IMR-90 (cell line): ENCODE data around the gene NDUFAB1. TPM values are rescaled to one million over a fixed set of nuclear protein-coding genes. Genes with fewer than 3 reads are reported as not detected.
A peak's percentile ranks its signal among the peaks of the same experiment; 100 is the strongest.

Experiments used
- ATAC-seq: fragments of 200-7000 bp; cut with Tn5 transposase; 2 replicates; pipeline ENCODE4 v1.9.1; 2020; ENCODE audit warnings: low read depth, mild to moderate bottlenecking, moderate library complexity
- Bru-seq: library from RNA; stranded (reverse); fragments of 400-500 nt; gene quantifications from one replicate; lab custom pipeline; 2021; lab: Mats Ljungman, UMichigan
- BruChase-seq, 2 experiments: library from RNA; stranded (reverse); fragments of 400-500 nt; gene quantifications; one replicate each; lab custom pipeline; 2021; lab: Mats Ljungman, UMichigan
- BruUV-seq: library from RNA; stranded (reverse); fragments of 400-500 nt; replicated peaks from 2 replicates; lab custom pipeline; 2021; lab: Mats Ljungman, UMichigan
- CTCF ChIA-PET: fragments of 300-600 bp; formaldehyde crosslinking; extraction: SDS; loops from one replicate; lab custom pipeline; 2021; ENCODE audit warnings: antibody characterized with exemption; lab: Yijun Ruan, JAX
- POLR2A ChIA-PET: fragments of 300-600 bp; sonication (Branson Sonifier 250); formaldehyde crosslinking; loops from one replicate; lab custom pipeline; 2022; ENCODE audit warnings: antibody characterized with exemption; ENCODE audit not compliant: unreplicated experiment; lab: Charles Lee
- DNase-seq: peaks from one replicate; pipeline ENCODE4 v3.0.0; 2013
- H2AFZ ChIP-seq: replicated peaks from 2 replicates; pipeline ENCODE3; 2013; ENCODE audit warnings: low read length, mild to moderate bottlenecking; ENCODE audit not compliant: poor library complexity
- H2AK5ac ChIP-seq: 2 replicates; pipeline ENCODE4 v1.6.1; 2013; ENCODE audit warnings: low read depth, low read length, inconsistent platforms
- H2AK9ac ChIP-seq: replicated peaks from 2 replicates; pipeline ENCODE3; 2013; ENCODE audit warnings: mild to moderate bottlenecking, low read depth, low read length, moderate library complexity; ENCODE audit not compliant: poor library complexity
- H2BK120ac ChIP-seq: 2 replicates; pipeline ENCODE4 v1.6.1; 2013; ENCODE audit warnings: low read depth, low read length, inconsistent platforms
- H2BK15ac ChIP-seq: 3 replicates; pipeline ENCODE4 v1.6.1; 2013; ENCODE audit warnings: low read depth, low read length, inconsistent platforms
- H2BK20ac ChIP-seq: 2 replicates; pipeline ENCODE4 v1.6.1; 2013; ENCODE audit warnings: low read depth, mild to moderate bottlenecking, inconsistent platforms, low read length, moderate library complexity
- H2BK5ac ChIP-seq: 2 replicates; pipeline ENCODE4 v1.6.1; 2013; ENCODE audit warnings: mild to moderate bottlenecking, low read depth, low read length, inconsistent platforms; ENCODE audit not compliant: poor library complexity, severe bottlenecking
- H3K14ac ChIP-seq: replicated peaks from 2 replicates; pipeline ENCODE4 v1.6.1; 2013; ENCODE audit warnings: low read depth, low read length, inconsistent platforms
- H3K18ac ChIP-seq: 2 replicates; pipeline ENCODE4 v1.6.1; 2013; ENCODE audit warnings: low read depth, low read length, control low read depth
- H3K23ac ChIP-seq: 2 replicates; pipeline ENCODE4 v1.6.1; 2013; ENCODE audit warnings: low read depth, low read length, inconsistent platforms
- H3K27ac ChIP-seq: 2 replicates; pipeline ENCODE4 v1.5.1; 2013; ENCODE audit warnings: mild to moderate bottlenecking, control low read depth, low read length; ENCODE audit not compliant: insufficient read depth
- H3K27me3 ChIP-seq: 2 replicates; pipeline ENCODE4 v1.6.1; 2013; ENCODE audit warnings: low read length; ENCODE audit not compliant: control insufficient read depth, insufficient read depth
- H3K36me3 ChIP-seq: 2 replicates; pipeline ENCODE4 v1.6.1; 2013; ENCODE audit warnings: low read length, mixed read lengths; ENCODE audit not compliant: control insufficient read depth, insufficient read depth
- H3K4ac ChIP-seq: 2 replicates; pipeline ENCODE4 v1.6.1; 2013; ENCODE audit warnings: low read depth, low read length, inconsistent platforms
- H3K4me1 ChIP-seq: 2 replicates; pipeline ENCODE4 v1.6.1; 2013; ENCODE audit warnings: low read length, mixed read lengths; ENCODE audit not compliant: control insufficient read depth, insufficient read depth
- H3K4me2 ChIP-seq: 2 replicates; pipeline ENCODE4 v1.6.1; 2013; ENCODE audit warnings: low read depth, mild to moderate bottlenecking, control low read depth, low read length, moderate library complexity
- H3K4me3 ChIP-seq: 2 replicates; pipeline ENCODE4 v1.5.1; 2013; ENCODE audit warnings: low read depth, mild to moderate bottlenecking, control low read depth, low read length, moderate library complexity; ENCODE audit not compliant: insufficient read depth
- H3K56ac ChIP-seq: 2 replicates; pipeline ENCODE4 v1.6.1; 2013; ENCODE audit warnings: low read length, inconsistent platforms; ENCODE audit not compliant: insufficient read depth; ENCODE audit errors: extremely low read depth
- H3K79me1 ChIP-seq, 2 experiments: 2 replicates each; pipeline ENCODE4 v1.6.1; 2013; ENCODE audit warnings: low read length in 2 of 2, inconsistent platforms in 1 of 2, low read depth in 1 of 2
- H3K9ac ChIP-seq: 2 replicates; pipeline ENCODE4 v1.6.1; 2013; ENCODE audit warnings: low read depth, low read length, control low read depth
- H3K9me1 ChIP-seq: 2 replicates; pipeline ENCODE4 v1.6.1; 2013; ENCODE audit warnings: low read length, inconsistent platforms; ENCODE audit not compliant: insufficient read depth
- H3K9me3 ChIP-seq: 2 replicates; pipeline ENCODE4 v1.6.1; 2013; ENCODE audit warnings: low read length; ENCODE audit not compliant: control insufficient read depth, insufficient read depth
- H4K20me1 ChIP-seq: 2 replicates; pipeline ENCODE4 v1.6.1; 2013; ENCODE audit warnings: low read length, inconsistent platforms; ENCODE audit not compliant: insufficient read depth
- H4K5ac ChIP-seq: 2 replicates; pipeline ENCODE4 v1.6.1; 2013; ENCODE audit warnings: mild to moderate bottlenecking, low read depth, low read length, control low read depth
- H4K8ac ChIP-seq, 2 experiments: 2 replicates each; pipeline ENCODE4 v1.6.1; 2013; ENCODE audit warnings: low read depth in 2 of 2, low read length in 2 of 2, control low read depth in 1 of 2, inconsistent platforms in 1 of 2
- H4K91ac ChIP-seq: 2 replicates; pipeline ENCODE4 v1.6.1; 2013; ENCODE audit warnings: low read depth, low read length, inconsistent platforms; ENCODE audit not compliant: insufficient read depth
- BHLHE40 ChIP-seq: fragments of 150-350 bp; IDR thresholded peaks from 2 replicates; pipeline ENCODE4 v1.6.1; 2016; ENCODE audit warnings: mild to moderate bottlenecking, low read depth, low read length
- CEBPB ChIP-seq: IDR thresholded peaks from 2 replicates; pipeline ENCODE4 v1.6.1; 2012; ENCODE audit warnings: low read depth, low read length, improper control_type of control experiment
- CHD1 ChIP-seq: IDR thresholded peaks from 2 replicates; pipeline ENCODE4 v1.6.1; 2012; ENCODE audit warnings: low read depth, low read length, improper control_type of control experiment
- FOS ChIP-seq: fragments of 150-350 bp; IDR thresholded peaks from 2 replicates; pipeline ENCODE4 v1.6.1; 2016; ENCODE audit warnings: low read depth, low read length
- MAFK ChIP-seq: IDR thresholded peaks from 2 replicates; pipeline ENCODE4 v1.6.1; 2012; ENCODE audit warnings: low read depth, low read length, improper control_type of control experiment
- NFE2L2 ChIP-seq: fragments of 150-350 bp; IDR thresholded peaks from 2 replicates; pipeline ENCODE4 v1.6.1; 2016; ENCODE audit warnings: low read depth, mild to moderate bottlenecking, low read length
- RAD21 ChIP-seq: IDR thresholded peaks from 2 replicates; pipeline ENCODE4 v1.6.1; 2012; ENCODE audit warnings: low read length, improper control_type of control experiment
- RFX5 ChIP-seq: IDR thresholded peaks from 2 replicates; pipeline ENCODE4 v1.8.0; 2012; ENCODE audit warnings: low read depth, mild to moderate bottlenecking, low read length, moderate library complexity
- WGBS, 2 experiments: methylation state at CpG; one replicate each; pipeline versions ENCODE4 v1.1.5 to v1.1.7; 2013; ENCODE audit warnings: missing lambda C conversion rate in 2 of 2; ENCODE audit not compliant: insufficient read length in 1 of 2; ENCODE audit errors: extremely low coverage in 2 of 2; 5-methylcytosine and 5-hydroxymethylcytosine counted together
- dilution Hi-C: fragments of 300-500 bp; cut with HindIII; formaldehyde crosslinking; loops from one replicate; pipeline ENCODE4 v1.14.3; 2018; ENCODE audit warnings: low sequenced_read_pairs; ENCODE audit not compliant: unreplicated experiment
- in situ Hi-C: fragments of 300-500 bp; cut with MboI; formaldehyde crosslinking; loops from 3 replicates; pipeline ENCODE4 v1.14.3; 2019; ENCODE audit warnings: low sequenced_read_pairs, inconsistent platforms, mixed read lengths
- intact Hi-C: fragments of 100-400 bp; cut with micrococcal nuclease; formaldehyde crosslinking; loops from 2 replicates; pipeline ENCODE4 v1.10.0; 2022
- long read RNA-seq: library from polyadenylated mRNA; unstranded; transcript quantifications from one replicate; pipeline ENCODE4 v2.0.0, GENCODE V29; 2021; ENCODE audit not compliant: unreplicated experiment
- polyA plus RNA-seq, 3 experiments: library from polyadenylated mRNA; depleted of rRNA; stranded (reverse); fragments of >200 nt; gene quantifications; 2 replicates each; pipeline ENCODE4 v1.2.3, GENCODE V29; 2012; ENCODE audit warnings: low replicate concordance in 1 of 3
- total RNA-seq: library from RNA; depleted of rRNA; stranded (reverse); fragments of >200 nt; gene quantifications from 2 replicates; pipeline ENCODE4 v1.2.3, GENCODE V29; 2012; rRNA removed
- TF ChIP-seq, protein P1 (sequence below): fragments of 150-350 bp; IDR thresholded peaks from 2 replicates; pipeline ENCODE4 v1.6.1; 2017; ENCODE audit warnings: mild to moderate bottlenecking, antibody characterized with exemption, low read length, low read depth
- TF ChIP-seq, protein P2 (sequence below): conservative IDR thresholded peaks from 2 replicates; pipeline ENCODE4 v1.5.1; 2012; ENCODE audit warnings: mild to moderate bottlenecking, low read depth, low read length, improper control_type of control experiment
- TF ChIP-seq, protein P3 (sequence below): fragments of 150-350 bp; IDR thresholded peaks from 2 replicates; pipeline ENCODE4 v1.6.1; 2016; ENCODE audit warnings: low read depth, mild to moderate bottlenecking, low read length, moderate library complexity, borderline replicate concordance

The NDUFAB1 gene
- total RNA-seq (114 and 117 TPM in 2 replicates), polyA plus RNA-seq (2012; rRNA removed) (146 and 185 TPM in 2 replicates), Bru-seq, nascent RNA (percentile 80 among the genes with signal in this experiment), BruChase-seq, experiment 1, labeled RNA remaining after a 6-hour chase (percentile 78 among the genes with signal in this experiment), BruChase-seq, experiment 2, labeled RNA remaining after a 2-hour chase (percentile 67 among the genes with signal in this experiment)
- polyA plus RNA-seq (2012; cell fraction: cytosol; rRNA removed) = 210 and 224 TPM in 2 replicates
- polyA plus RNA-seq (2012; cell fraction: nucleus; rRNA removed; ENCODE audit: low replicate concordance) = 44.0 and 64.7 TPM in 2 replicates
- long read RNA-seq, transcript NDUFAB1-201 (5 exons, 717 nt) = major isoform, 46 of 47 reads
- long read RNA-seq, partial matches to known transcripts = 0 of 47 reads
- long read RNA-seq, other reads (novel, unspliced or antisense) = 1 of 47 reads

DNA sequence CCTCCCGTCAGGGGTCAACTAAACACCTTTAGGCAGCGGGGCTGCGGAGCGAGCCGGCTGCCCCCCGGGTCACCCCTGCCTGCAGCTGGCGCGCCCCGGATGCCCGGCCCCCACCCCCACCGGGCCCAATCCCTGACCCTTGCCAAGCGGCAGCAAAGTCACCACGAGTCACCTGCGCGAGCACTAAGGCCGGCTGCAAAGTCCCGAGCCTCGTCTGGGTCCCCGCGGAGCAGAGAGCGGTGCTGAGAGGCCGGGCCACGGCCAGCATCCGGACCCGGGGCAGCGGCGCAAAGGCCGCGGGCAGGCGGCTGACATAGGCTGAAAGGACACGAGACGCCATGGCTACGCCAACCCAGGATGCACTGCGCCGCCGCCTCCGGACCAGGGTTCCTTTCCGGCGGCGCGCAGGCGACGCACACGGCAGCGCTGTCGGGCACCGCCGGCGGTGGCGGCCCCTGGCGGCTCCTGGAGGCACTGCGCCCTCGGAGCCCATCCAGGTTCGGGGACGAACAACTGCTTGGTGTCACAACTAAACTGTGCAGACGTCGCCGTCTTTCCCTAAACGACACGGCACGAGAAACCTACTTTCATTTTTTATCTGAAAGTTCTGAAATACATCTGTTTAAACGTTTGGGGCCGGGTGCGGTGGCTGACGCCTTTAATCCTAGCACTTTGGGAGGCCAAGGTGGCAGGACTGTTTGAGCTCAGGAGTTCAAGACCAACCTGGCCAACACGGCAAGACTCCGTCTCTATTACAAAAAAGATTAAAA lies at the start of gene NDUFAB1:
Gene NDUFAB1 (minus strand): TSS at position 366 of the 770 bp plus-strand sequence. CDS start 26 bp downstream, at position 340.
- Histone ChIP-seq H2AFZ (peak within 1 kb of the TSS; percentile 94), H3K4me2 (peak within 1 kb of the TSS; percentile 98), H3K79me1 (peaks cover 5 to 32% of the 10 kb centered on the region in 2 experiments; a peak in 3 of 4 replicates), H3K14ac (peak within 1 kb of the TSS; percentile 93), H2AK9ac (peak within 1 kb of the TSS; percentile 95), H3K18ac (no peak within 1 kb of the TSS), H3K27ac (peak within 1 kb of the TSS; percentile 92), H3K9me3 (no peaks in the 10 kb centered on the region), H3K27me3 (no peaks in the 10 kb centered on the region), H2BK5ac (peak within 1 kb of the TSS; percentile 68), H3K9ac (peak within 1 kb of the TSS; percentile 99), H3K56ac (peak within 1 kb of the TSS; percentile 58), H3K23ac (peak within 1 kb of the TSS; percentile 86; the same call in 1 of the 2 replicates), H3K36me3 (peaks cover 19% of the 10 kb centered on the region), H2BK15ac (no peak within 1 kb of the TSS; the same call in 2 of the 3 replicates), H4K20me1 (peaks cover 28% of the 10 kb centered on the region), H3K9me1 (peaks cover 8% of the 10 kb centered on the region), H2BK120ac (peak within 1 kb of the TSS; percentile 78; the same call in 1 of the 2 replicates), H2AK5ac (peak within 1 kb of the TSS; percentile 82; the same call in 1 of the 2 replicates), H3K4ac (peak within 1 kb of the TSS; percentile 88), H2BK20ac (no peak within 1 kb of the TSS), H3K4me1 (peaks cover 3% of the 10 kb centered on the region; the same call in 1 of the 2 replicates), H4K5ac (peak within 1 kb of the TSS; percentile 77), H4K91ac (peak within 1 kb of the TSS; percentile 48), H4K8ac (peak within 1 kb of the TSS; percentile 90 to 98), H3K4me3 (peak within 1 kb of the TSS; percentile 100)
- in situ Hi-C loops = no loop called here
- DNase-seq (peak; percentile 83), ATAC-seq (peak; percentile 100)
- ChIA-PET CTCF (interaction anchor here (0.8 kb wide), 1 partner anchor 13 kb away, joined by 3 read pairs; no protein-coding TSS in a partner anchor), POLR2A (no interaction called here)
- dilution Hi-C loops = no loop called here
- WGBS, 2 experiments = 0% methylated on average over 21 of the region's 67 CpGs; no CpG with 5 or more reads in 1 of the 2 experiments
- intact Hi-C loops = loop anchor here (2.0 kb wide), 1 partner anchor 45 kb away; the partner anchor contains the start of genes DCTN5 and PALB2
- BruUV-seq = no TSS peak
- TF ChIP-seq CEBPB (no peak), BHLHE40 (peak; percentile 34), FOS (no peak), RAD21 (peak; percentile 52), CHD1 (no peak), RFX5 (no peak), MAFK (no peak), NFE2L2 (no peak)
- TF ChIP-seq, protein P1, sequence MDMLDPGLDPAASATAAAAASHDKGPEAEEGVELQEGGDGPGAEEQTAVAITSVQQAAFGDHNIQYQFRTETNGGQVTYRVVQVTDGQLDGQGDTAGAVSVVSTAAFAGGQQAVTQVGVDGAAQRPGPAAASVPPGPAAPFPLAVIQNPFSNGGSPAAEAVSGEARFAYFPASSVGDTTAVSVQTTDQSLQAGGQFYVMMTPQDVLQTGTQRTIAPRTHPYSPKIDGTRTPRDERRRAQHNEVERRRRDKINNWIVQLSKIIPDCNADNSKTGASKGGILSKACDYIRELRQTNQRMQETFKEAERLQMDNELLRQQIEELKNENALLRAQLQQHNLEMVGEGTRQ = no peak
- TF ChIP-seq, protein P2, sequence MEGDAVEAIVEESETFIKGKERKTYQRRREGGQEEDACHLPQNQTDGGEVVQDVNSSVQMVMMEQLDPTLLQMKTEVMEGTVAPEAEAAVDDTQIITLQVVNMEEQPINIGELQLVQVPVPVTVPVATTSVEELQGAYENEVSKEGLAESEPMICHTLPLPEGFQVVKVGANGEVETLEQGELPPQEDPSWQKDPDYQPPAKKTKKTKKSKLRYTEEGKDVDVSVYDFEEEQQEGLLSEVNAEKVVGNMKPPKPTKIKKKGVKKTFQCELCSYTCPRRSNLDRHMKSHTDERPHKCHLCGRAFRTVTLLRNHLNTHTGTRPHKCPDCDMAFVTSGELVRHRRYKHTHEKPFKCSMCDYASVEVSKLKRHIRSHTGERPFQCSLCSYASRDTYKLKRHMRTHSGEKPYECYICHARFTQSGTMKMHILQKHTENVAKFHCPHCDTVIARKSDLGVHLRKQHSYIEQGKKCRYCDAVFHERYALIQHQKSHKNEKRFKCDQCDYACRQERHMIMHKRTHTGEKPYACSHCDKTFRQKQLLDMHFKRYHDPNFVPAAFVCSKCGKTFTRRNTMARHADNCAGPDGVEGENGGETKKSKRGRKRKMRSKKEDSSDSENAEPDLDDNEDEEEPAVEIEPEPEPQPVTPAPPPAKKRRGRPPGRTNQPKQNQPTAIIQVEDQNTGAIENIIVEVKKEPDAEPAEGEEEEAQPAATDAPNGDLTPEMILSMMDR = peak; percentile 98
- TF ChIP-seq, protein P3, sequence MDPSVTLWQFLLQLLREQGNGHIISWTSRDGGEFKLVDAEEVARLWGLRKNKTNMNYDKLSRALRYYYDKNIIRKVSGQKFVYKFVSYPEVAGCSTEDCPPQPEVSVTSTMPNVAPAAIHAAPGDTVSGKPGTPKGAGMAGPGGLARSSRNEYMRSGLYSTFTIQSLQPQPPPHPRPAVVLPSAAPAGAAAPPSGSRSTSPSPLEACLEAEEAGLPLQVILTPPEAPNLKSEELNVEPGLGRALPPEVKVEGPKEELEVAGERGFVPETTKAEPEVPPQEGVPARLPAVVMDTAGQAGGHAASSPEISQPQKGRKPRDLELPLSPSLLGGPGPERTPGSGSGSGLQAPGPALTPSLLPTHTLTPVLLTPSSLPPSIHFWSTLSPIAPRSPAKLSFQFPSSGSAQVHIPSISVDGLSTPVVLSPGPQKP = no peak
